ENCODE measurements around the gene GID4.

GRCh38 chr17:18110636-18111145 lies 71.5 kb downstream of the GID4 start:
- TF ChIP-seq CTCF (IDR thresholded peaks at IDR 0.05) (no peak), POLR2A (IDR thresholded peaks at IDR 0.05) (no peak), POLR2AphosphoS5 (IDR thresholded peaks at IDR 0.05) (no peak)
